Gastroesophageal sphincter (tissue), 3 donors: ENCODE data around the gene FHDC1.

Experiments used
- POLR2A ChIP-seq, 2 donors: fragments of 450-650 bp; IDR thresholded peaks; one replicate each; pipeline ENCODE4 v1.6.1; 2017; ENCODE audit warnings: antibody characterized with exemption in 2 of 2, mild to moderate bottlenecking in 2 of 2, moderate library complexity in 1 of 2
- POLR2AphosphoS5 ChIP-seq: sonication (generic); formaldehyde crosslinking; IDR thresholded peaks from one replicate; pipeline ENCODE4 v1.6.1; 2017; ENCODE audit warnings: antibody characterized with exemption
- TF ChIP-seq, protein P1 (sequence below), 4 experiments: fragments of 200-600 bp in 2 of 4; fragments of 450-650 bp in 2 of 4; sonication (generic) in 1 of 4; IDR thresholded peaks; one replicate each; pipeline ENCODE4 v1.5.1; 2017 to 2019; ENCODE audit warnings: antibody characterized with exemption in 4 of 4, mild to moderate bottlenecking in 2 of 4, moderate library complexity in 2 of 4

DNA sequence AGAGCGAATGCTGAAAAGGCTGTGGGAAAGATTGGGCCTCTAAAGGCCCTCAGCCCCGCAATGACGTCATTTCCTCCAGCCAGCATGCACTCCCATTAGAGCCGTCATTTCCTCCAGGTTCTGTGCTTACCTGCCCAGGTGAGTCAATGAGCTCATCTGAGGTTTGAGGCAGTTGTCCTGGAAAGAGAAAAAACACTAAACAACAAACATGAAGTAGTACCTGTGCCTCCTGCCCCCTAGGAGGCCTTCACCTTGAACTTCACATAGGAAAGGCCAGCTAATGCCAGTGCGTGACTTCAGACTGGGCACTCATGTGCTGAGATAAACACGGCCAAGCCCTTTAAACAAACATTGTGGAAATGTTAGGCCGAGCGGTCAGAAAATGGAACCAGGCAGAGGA is 55.9 kb downstream of the FHDC1 start:
- TF ChIP-seq POLR2AphosphoS5: no peak
- TF ChIP-seq, protein P1, sequence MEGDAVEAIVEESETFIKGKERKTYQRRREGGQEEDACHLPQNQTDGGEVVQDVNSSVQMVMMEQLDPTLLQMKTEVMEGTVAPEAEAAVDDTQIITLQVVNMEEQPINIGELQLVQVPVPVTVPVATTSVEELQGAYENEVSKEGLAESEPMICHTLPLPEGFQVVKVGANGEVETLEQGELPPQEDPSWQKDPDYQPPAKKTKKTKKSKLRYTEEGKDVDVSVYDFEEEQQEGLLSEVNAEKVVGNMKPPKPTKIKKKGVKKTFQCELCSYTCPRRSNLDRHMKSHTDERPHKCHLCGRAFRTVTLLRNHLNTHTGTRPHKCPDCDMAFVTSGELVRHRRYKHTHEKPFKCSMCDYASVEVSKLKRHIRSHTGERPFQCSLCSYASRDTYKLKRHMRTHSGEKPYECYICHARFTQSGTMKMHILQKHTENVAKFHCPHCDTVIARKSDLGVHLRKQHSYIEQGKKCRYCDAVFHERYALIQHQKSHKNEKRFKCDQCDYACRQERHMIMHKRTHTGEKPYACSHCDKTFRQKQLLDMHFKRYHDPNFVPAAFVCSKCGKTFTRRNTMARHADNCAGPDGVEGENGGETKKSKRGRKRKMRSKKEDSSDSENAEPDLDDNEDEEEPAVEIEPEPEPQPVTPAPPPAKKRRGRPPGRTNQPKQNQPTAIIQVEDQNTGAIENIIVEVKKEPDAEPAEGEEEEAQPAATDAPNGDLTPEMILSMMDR (IDR thresholded peaks at IDR 0.05): no peak
- TF ChIP-seq POLR2A (IDR thresholded peaks at IDR 0.05): no peak
